GM12865 (cell line): ENCODE results near the gene MICAL2.

Experiments used
- DNase-seq: peaks from one replicate; pipeline ENCODE4 v3.0.0; 2010; ENCODE audit warnings: low read depth
- H3K4me3 ChIP-seq: 2 replicates; pipeline ENCODE4 v1.5.1; 2011; ENCODE audit warnings: mild to moderate bottlenecking, low read depth, low read length, control low read depth
- CTCF ChIP-seq: IDR thresholded peaks from 2 replicates; pipeline ENCODE4 v1.5.1; 2011; ENCODE audit warnings: low read length, control low read depth, low read depth, inconsistent platforms; ENCODE audit not compliant: insufficient read depth; ENCODE audit errors: missing control alignments

Gene MICAL2

GRCh38 chr11:12073886-12074285 lies 36.5 kb upstream of the MICAL2 start:
- DNase-seq: no peak
- no peak overlapping the region for H3K4me3 ChIP-seq
- TF ChIP-seq CTCF: no peak

GRCh38 chr11:12074529-12075195 lies 35.7 kb upstream of the MICAL2 start:
- no peak overlapping the region for H3K4me3 ChIP-seq
- no peak for DNase-seq
- TF ChIP-seq CTCF: no peak

- no peak for DNase-seq
- no peak overlapping the region for H3K4me3 ChIP-seq
- no peak for TF ChIP-seq CTCF
Observed at GRCh38 chr11:12075291-12075690, 35.1 kb upstream of the MICAL2 start.

GRCh38 chr11:12075822-12076821 lies 34.3 kb upstream of the MICAL2 start:
- TF ChIP-seq CTCF: no peak
- no peak overlapping the region for H3K4me3 ChIP-seq
- DNase-seq: no peak

- DNase-seq: no peak
- no peak for TF ChIP-seq CTCF
Observed at GRCh38 chr11:12076840-12077534, 33.4 kb upstream of the MICAL2 start.

GRCh38 chr11:12077535-12078280 lies 32.7 kb upstream of the MICAL2 start:
- no peak for TF ChIP-seq CTCF
- H3K4me3 ChIP-seq: no peak overlapping the region
- DNase-seq: no peak

More at GRCh38 chr11:12076840-12077534, 33.4 kb upstream of the MICAL2 start:
- no peak overlapping the region for H3K4me3 ChIP-seq
